NT2/D1 (cell line): ENCODE measurements around the gene DAO.

Experiments used
- DNase-seq: peaks from one replicate; pipeline ENCODE4 v3.0.0-alpha.2; 2011; ENCODE audit warnings: low read depth, low spot score
- H3K27me3 ChIP-seq: 2 replicates; pipeline ENCODE4 v1.6.0; 2011; ENCODE audit warnings: mild to moderate bottlenecking; ENCODE audit not compliant: insufficient read length, insufficient read depth
- H3K36me3 ChIP-seq: 2 replicates; pipeline ENCODE4 v1.6.1; 2011; ENCODE audit warnings: mild to moderate bottlenecking, low read length, mixed read lengths; ENCODE audit not compliant: insufficient read depth, insufficient read length
- H3K4me1 ChIP-seq: 2 replicates; pipeline ENCODE4 v1.5.1; 2011; ENCODE audit not compliant: insufficient read depth, insufficient read length
- H3K4me3 ChIP-seq: 2 replicates; pipeline ENCODE4 v1.5.1; 2011; ENCODE audit warnings: low read depth; ENCODE audit not compliant: insufficient read length
- H3K9ac ChIP-seq: 2 replicates; pipeline ENCODE4 v1.6.0; 2011; ENCODE audit warnings: low read depth; ENCODE audit not compliant: insufficient read length
- H3K9me3 ChIP-seq: 2 replicates; pipeline ENCODE4 v1.5.1; 2011; ENCODE audit warnings: mild to moderate bottlenecking, low read length; ENCODE audit not compliant: insufficient read depth
- SUZ12 ChIP-seq: IDR thresholded peaks from 2 replicates; pipeline ENCODE4 v1.6.1; 2011; ENCODE audit not compliant: insufficient read length, insufficient read depth; ENCODE audit errors: extremely low read depth
- YY1 ChIP-seq: IDR thresholded peaks from 2 replicates; pipeline ENCODE4 v1.6.1; 2011; ENCODE audit not compliant: insufficient read length, insufficient read depth
- ZNF274 ChIP-seq: IDR thresholded peaks from 2 replicates; pipeline ENCODE4 v1.6.1; 2011; ENCODE audit warnings: mild to moderate bottlenecking, low read depth, low read length

DAO gene

DNA sequence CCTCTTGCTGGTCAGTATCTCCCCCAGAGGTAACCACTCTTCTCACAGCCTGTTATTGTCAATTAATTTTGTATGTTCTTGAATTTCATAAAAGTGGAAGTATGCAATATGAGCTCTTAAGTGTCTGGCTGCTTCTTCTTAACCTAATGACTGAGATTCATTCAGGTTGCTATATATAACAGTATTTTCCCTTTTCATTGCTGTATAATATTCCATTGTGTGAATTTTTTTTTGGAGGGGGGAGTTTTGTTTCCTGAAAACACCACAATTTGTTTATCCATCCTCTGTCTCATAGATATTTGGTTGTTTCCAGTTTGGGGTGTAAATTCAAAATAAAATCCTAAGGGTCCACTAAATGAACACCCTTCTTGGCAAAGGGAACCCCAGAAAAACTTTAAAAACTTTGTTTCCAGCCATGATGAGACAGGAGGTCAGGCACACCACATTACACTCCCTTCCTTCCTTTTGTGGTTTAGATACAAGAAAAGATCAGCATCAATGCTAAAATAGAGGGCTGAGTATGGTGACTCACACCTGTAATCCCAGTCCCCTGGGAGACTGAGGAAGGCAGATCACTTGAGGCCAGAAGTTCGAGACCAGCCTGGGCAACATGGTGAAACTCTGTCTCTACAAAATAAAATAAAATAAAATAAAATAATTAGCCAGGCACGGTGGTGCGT lies 4.1 kb upstream of the DAO start:
- Histone ChIP-seq H3K9ac (no peak overlapping the region), H3K4me1 (peaks cover 9% of the 10 kb centered on the region), H3K36me3 (no peaks in the 10 kb centered on the region), H3K4me3 (no peak overlapping the region), H3K27me3 (no peaks in the 10 kb centered on the region), H3K9me3 (no peaks in the 10 kb centered on the region)
- TF ChIP-seq ZNF274 (no peak), YY1 (no peak), SUZ12 (no peak)
- no peak for DNase-seq

DNA sequence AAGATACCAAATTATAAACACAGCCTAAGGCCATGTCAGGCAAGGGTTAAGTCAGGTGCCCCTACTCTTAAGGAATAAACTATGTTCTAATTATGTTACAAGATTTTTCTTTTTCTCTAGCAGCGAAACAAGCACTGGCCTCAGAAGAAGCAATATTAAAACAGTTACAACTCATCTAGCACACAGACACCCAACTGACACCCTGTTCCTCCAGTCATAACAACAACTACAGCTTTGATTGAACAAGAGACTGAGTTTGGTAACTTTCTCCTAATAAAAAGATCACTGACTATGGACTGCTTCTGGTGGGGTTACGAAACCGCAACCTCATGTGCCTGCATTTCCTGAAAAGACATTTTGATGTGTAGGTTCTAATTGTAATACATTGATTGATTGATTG lies 3.3 kb upstream of the DAO start:
- peaks cover 9% of the 10 kb centered on the region for H3K4me1 ChIP-seq
- no peaks in the 10 kb centered on the region for H3K9me3 ChIP-seq
- no peak overlapping the region for H3K4me3 ChIP-seq
- no peaks in the 10 kb centered on the region for H3K27me3 ChIP-seq
- DNase-seq: no peak
- H3K36me3 ChIP-seq: no peaks in the 10 kb centered on the region
- TF ChIP-seq YY1 (no peak), ZNF274 (no peak), SUZ12 (no peak)
- no peak overlapping the region for H3K9ac ChIP-seq

DNA sequence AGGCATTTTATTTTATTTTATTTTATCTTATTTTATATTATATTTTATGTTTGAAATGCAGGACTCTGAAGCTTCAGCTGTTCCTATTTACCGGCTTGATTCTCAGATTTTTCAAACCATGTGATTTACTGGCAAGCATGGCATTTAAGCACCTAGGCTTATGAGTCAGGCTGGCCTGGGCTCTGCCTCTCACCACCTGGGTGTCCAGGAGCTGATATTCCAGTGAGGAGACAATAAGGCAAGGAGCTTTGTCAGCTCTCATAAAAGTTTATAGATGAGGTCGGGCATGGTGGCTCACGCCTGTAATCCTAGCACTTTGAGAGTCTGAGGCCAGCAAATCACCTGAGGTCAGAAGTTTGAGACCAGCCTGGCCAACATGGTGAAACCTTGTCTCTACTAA lies 2.1 kb downstream of the DAO start:
- H3K9ac ChIP-seq: no peak overlapping the region
- no peaks in the 10 kb centered on the region for H3K36me3 ChIP-seq
- H3K9me3 ChIP-seq: no peaks in the 10 kb centered on the region
- H3K4me3 ChIP-seq: no peak overlapping the region
- DNase-seq: no peak
- H3K27me3 ChIP-seq: no peaks in the 10 kb centered on the region
- TF ChIP-seq YY1: no peak
- no peak for TF ChIP-seq SUZ12
- TF ChIP-seq ZNF274: no peak
- peaks cover 14% of the 10 kb centered on the region for H3K4me1 ChIP-seq

DNA sequence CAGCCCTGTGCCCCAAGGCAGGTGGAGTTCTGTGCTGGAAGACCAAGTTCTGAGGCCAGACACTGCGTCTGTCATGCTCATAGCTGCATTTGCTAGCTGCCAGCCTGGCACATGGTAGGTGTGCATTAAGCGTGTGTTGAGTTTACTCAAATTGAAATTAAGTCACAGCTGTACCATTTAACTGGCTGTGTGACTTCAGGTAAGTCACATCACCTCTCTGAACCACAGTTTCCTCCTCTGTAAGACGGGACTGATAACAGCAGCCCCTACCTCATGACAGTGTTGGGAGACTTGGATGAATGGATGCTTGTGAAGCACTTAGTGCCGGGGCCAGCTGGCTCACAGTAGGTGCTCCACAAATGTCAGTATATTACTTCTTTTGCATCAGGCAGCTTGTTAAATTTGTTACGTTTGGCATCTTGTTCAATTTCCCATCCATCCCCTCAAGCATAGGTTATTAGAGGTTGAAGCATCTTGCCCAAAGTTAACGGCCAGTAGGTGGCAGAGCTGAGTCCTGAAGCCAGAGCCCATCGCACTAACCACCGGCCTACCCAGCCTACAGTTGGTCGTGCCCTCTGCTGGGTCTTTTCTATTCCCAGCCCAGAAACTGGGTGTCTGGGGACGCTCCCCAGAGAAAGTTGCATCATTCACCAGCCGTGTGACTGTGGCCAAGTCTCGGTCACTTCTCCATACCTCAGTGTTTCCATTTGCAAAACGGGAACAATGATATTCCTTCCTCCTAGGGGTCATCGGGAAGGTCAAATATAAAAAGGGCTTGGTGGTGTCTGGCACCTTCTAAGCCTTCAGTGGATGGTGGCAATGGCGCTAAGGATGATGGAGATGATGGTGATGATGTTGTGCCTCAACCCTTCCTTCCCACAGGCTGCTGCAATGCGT lies 4.5 kb downstream of the DAO start:
- DNase-seq: peak; percentile 42
- Histone ChIP-seq H3K4me3 (no peak overlapping the region), H3K4me1 (peaks cover 13% of the 10 kb centered on the region), H3K36me3 (no peaks in the 10 kb centered on the region), H3K9me3 (no peaks in the 10 kb centered on the region), H3K27me3 (no peaks in the 10 kb centered on the region), H3K9ac (no peak overlapping the region)
- TF ChIP-seq ZNF274: no peak

DNA sequence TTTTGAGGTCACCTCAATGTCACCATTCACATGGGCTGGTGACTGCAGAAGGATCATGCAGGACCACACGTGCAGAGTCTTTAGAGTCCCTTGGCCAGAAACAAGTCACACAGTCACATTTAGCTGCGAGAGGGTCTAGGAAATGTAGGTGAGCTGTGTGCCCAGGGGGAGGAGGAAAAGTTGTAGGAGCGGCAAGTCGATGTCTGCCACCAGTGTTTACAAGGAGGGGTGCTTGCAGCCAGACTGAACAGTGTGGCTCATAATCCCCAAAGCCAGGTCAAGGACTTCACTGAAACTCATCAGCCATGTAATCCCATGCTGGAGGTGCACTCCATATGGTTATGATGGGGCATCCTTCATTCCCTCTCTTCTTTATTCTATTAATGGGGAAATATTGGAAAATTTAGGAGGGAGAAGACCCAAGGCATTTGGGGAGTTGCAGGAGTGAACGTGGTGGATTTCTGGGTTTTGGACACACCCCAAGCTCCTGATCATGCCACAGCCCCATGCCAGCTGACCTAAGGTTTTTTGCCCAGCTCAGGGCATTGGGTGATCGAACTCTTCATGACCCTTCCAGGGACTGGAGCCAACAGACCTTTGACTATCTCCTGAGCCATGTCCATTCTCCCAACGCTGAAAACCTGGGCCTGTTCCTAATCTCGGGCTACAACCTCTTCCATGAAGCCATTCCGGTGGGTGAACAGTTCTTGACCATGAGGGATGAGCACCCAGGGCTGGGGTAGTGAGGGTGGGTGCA lies 7.2 kb downstream of the DAO start:
- Histone ChIP-seq H3K4me1 (peaks cover 6% of the 10 kb centered on the region), H3K27me3 (no peaks in the 10 kb centered on the region), H3K9me3 (no peaks in the 10 kb centered on the region; the same call in 1 of the 2 replicates), H3K36me3 (no peaks in the 10 kb centered on the region), H3K9ac (no peak overlapping the region), H3K4me3 (no peak overlapping the region)
- no peak for DNase-seq
- TF ChIP-seq ZNF274 (no peak), YY1 (no peak), SUZ12 (no peak)

DNA sequence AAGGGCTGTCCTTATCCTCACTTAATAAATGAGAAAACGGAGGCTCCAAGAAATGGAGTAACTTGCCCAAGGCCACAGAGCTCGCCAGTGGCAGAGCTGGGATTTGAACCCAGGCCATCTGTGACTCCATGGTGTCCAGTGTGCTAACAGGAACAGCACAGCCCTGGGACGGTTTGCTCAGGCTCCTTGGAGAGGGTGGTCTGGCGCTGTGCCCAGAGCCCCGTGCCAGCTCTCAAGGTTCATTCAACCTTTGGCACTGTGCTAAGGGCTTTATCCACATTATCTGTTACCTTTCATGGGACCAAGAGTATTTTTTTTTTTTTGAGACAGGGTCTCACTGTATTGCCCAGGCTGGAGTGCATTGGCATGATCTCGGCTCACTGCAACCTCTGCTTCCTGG lies 8.1 kb downstream of the DAO start:
- Histone ChIP-seq H3K27me3 (no peaks in the 10 kb centered on the region), H3K4me3 (no peak overlapping the region), H3K9me3 (no peaks in the 10 kb centered on the region; the same call in 1 of the 2 replicates), H3K36me3 (no peaks in the 10 kb centered on the region), H3K4me1 (peaks cover 6% of the 10 kb centered on the region), H3K9ac (no peak overlapping the region)
- no peak for DNase-seq
- TF ChIP-seq SUZ12: no peak
- no peak for TF ChIP-seq ZNF274
- TF ChIP-seq YY1: no peak

DNA sequence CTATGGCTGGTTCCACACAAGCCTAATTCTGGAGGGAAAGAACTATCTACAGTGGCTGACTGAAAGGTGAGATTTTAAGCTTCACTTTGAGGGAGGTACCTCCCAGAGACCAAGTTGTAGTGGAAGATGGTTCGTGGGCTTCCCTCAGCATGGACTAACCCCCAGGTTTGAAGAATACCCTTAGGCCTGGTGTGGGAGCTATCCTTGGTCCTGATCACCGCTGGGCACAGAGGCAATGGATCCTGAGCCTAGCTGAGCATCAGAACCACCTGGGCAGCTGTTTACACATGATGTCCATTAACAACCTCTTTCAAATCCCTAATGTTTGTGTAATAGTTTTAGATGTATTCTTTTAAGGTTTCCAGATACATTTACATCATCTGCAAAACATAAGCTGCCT lies 10.3 kb downstream of the DAO start:
- no peak for DNase-seq
- no peaks in the 10 kb centered on the region for H3K4me1 ChIP-seq
- TF ChIP-seq ZNF274 (no peak), SUZ12 (no peak), YY1 (no peak)
- no peak overlapping the region for H3K4me3 ChIP-seq
- no peaks in the 10 kb centered on the region for H3K36me3 ChIP-seq
- no peak overlapping the region for H3K9ac ChIP-seq
- H3K9me3 ChIP-seq: no peaks in the 10 kb centered on the region; the same call in 1 of the 2 replicates
- no peaks in the 10 kb centered on the region for H3K27me3 ChIP-seq
